Adrenal gland (tissue), 12 donors: ENCODE data around the gene ACTR8. TPM values are rescaled to one million over a fixed set of nuclear protein-coding genes. Genes with fewer than 3 reads are reported as not detected.

Experiments
- DNase-seq, 7 donors: peaks; one replicate each; pipeline ENCODE4 v3.0.0-alpha.2; 2019 to 2020
- H3K27ac ChIP-seq, 5 donors: fragments of 200-600 bp; sonication (generic) in 4 of 5; 1 replicate in 3 of 5; 2 replicates in 2 of 5; pipeline versions ENCODE4 v1.5.1 to v1.8.0; 2016 to 2020; ENCODE audit warnings: mild to moderate bottlenecking in 1 of 5
- H3K27me3 ChIP-seq: fragments of 200-600 bp; 2 replicates; pipeline ENCODE4 v1.8.0; 2021
- H3K36me3 ChIP-seq, 2 donors: fragments of 200-600 bp; replicated peaks in 1 of 2; 1 replicate in 1 of 2; 2 replicates in 1 of 2; pipeline versions ENCODE4 v1.5.1 to v1.8.0; 2018 to 2022
- H3K4me1 ChIP-seq, 2 donors: fragments of 200-600 bp; replicated peaks in 1 of 2; 1 replicate in 1 of 2; 2 replicates in 1 of 2; pipeline versions ENCODE4 v1.5.1 to v1.8.0; 2018 to 2021
- H3K4me3 ChIP-seq, 4 donors: fragments of 200-600 bp; sonication (generic) in 3 of 4; one replicate each; pipeline ENCODE4 v1.5.1; 2016 to 2018
- H3K9me3 ChIP-seq, 3 donors: fragments of 200-600 bp; sonication (generic) in 1 of 3; replicated peaks in 1 of 3; 1 replicate in 2 of 3; 2 replicates in 1 of 3; pipeline versions ENCODE4 v1.5.1 to v1.8.0; 2016 to 2021
- CTCF ChIP-seq, 6 experiments: fragments of 450-650 bp in 4 of 6; fragments of 200-600 bp in 2 of 6; sonication (generic) in 1 of 6; IDR thresholded peaks; 1 replicate in 5 of 6; 2 replicates in 1 of 6; pipeline versions ENCODE4 v1.5.1 to v1.8.0; 2016 to 2021; ENCODE audit warnings: antibody characterized with exemption in 6 of 6, mild to moderate bottlenecking in 2 of 6, moderate library complexity in 1 of 6
- POLR2A ChIP-seq, 2 donors: fragments of 450-650 bp; IDR thresholded peaks; one replicate each; pipeline ENCODE4 v1.6.1; 2017; ENCODE audit warnings: antibody characterized with exemption in 2 of 2, mild to moderate bottlenecking in 2 of 2, moderate library complexity in 1 of 2
- WGBS, 4 donors: extraction: QIAGEN DNeasy Blood & Tissue Kit in 2 of 4; methylation state at CpG; one replicate each; pipeline versions ENCODE4 v1.1.5 to v1.1.7; 2013 to 2017; 5-methylcytosine and 5-hydroxymethylcytosine counted together
- intact Hi-C, 2 donors: fragments of 100-400 bp; cut with DNase I; formaldehyde crosslinking; loops; one replicate each; pipeline versions ENCODE4 v1.14.1 to v1.15.0; 2022 to 2023
- polyA plus RNA-seq, 3 donors: library from polyadenylated mRNA; stranded (reverse); fragments of 200-250 nt in 2 of 3; fragments of 350-450 nt in 1 of 3; fragmentation: Illumina TruSeq in 1 of 3; extraction: RNeasy Lipid Tissue Mini Kit (QIAGEN cat#74804) in 1 of 3; gene quantifications; one replicate each; pipeline ENCODE4 v1.2.3, GENCODE V29; 2013 to 2014
- total RNA-seq, 9 donors: library from RNA; depleted of rRNA in 4 of 9; stranded (reverse); fragments of >200 nt in 4 of 9; fragments of 120-200 nt in 1 of 9; fragmentation: NEBNext Ultra II Directional in 1 of 9; extraction: Animal tissue kit (Norgen Biotek cat#: 25700) in 1 of 9; gene quantifications; one replicate each; pipeline versions ENCODE4 v1.1.0 to v1.2.4, GENCODE V29; 2013 to 2023
- donor health status: healthy with polysubstance abuse.
- donor health status: Bipolar disorder and iron deficiency.
- donor health status: DM: yes; HTN: yes; CAD: no.
- donor health status: DM: no; HTN: no; CAD: no.
- donor health status: DM: no; HTN: no; CAD: no.
- donor health status: DM: yes; HTN: yes; CAD: no.

Gene ACTR8
- total and polyA plus RNA-seq, 12 donors = 5.8 to 42.2 (median 21.1) TPM

- TF ChIP-seq CTCF (IDR thresholded peaks at IDR 0.05) (no peak), POLR2A (IDR thresholded peaks at IDR 0.05) (peak in 1 of 2 donors; percentile 53)
- Histone ChIP-seq H3K4me1 (peaks cover 7 to 13% of the 10 kb centered on the region in 2 donors), H3K27me3 (no peaks in the 10 kb centered on the region), H3K36me3 (no peaks in the 10 kb centered on the region), H3K27ac (peak within 1 kb of the TSS in 3 of 5 donors; percentile 69 to 78 (median 73)), H3K9me3 (no peaks in the 10 kb centered on the region), H3K4me3 (peak within 1 kb of the TSS; percentile 20 to 90 (median 38))
- peak; percentile 56 to 74 (median 66) for DNase-seq
- intact Hi-C loops = no loop called here
- WGBS, 4 donors = 2 to 11% (median 4%) methylated on average over 22 to 91 of the region's 91 CpGs
Observed at GRCh38 chr3:53846134-53846850, 35.7 kb downstream of the ACTR8 start, which contains the start of the genes CHDH and IL17RB. CHDH (minus strand) TSS chr3:53846419; CDS start chr3:53824008, 22,411 bp downstream. IL17RB (plus strand) TSS chr3:53846568; CDS start chr3:53846589, 21 bp downstream.

- intact Hi-C loops = no loop called here
- H3K36me3 ChIP-seq = no peaks in the 10 kb centered on the region
- peak in 1 of 6 experiments; percentile 3 for TF ChIP-seq CTCF (IDR thresholded peaks at IDR 0.05)
- no peak for TF ChIP-seq POLR2A (IDR thresholded peaks at IDR 0.05)
- peak overlapping the region in 3 of 5 donors; percentile 69 to 78 (median 73) for H3K27ac ChIP-seq
- no peak for DNase-seq
- H3K27me3 ChIP-seq = no peaks in the 10 kb centered on the region
- H3K4me3 ChIP-seq = peak overlapping the region; percentile 20 to 90 (median 38)
- H3K4me1 ChIP-seq = peaks cover 7 to 13% of the 10 kb centered on the region in 2 donors
- no peaks in the 10 kb centered on the region for H3K9me3 ChIP-seq
- 0 to 1% (median 1%) methylated on average over 4 to 34 of the region's 34 CpGs; no CpG with 5 or more reads in 1 of the 4 donors for WGBS, 4 donors
Observed at GRCh38 chr3:53845881-53846133, 36.1 kb downstream of the ACTR8 start.

GRCh38 chr3:53845103-53845880 lies 36.7 kb downstream of the ACTR8 start:
- Histone ChIP-seq H3K27ac (peak overlapping the region in 3 of 5 donors; percentile 69 to 78 (median 73)), H3K4me3 (peak overlapping the region in 2 of 4 donors; percentile 55 to 90), H3K9me3 (no peaks in the 10 kb centered on the region), H3K36me3 (no peaks in the 10 kb centered on the region), H3K27me3 (no peaks in the 10 kb centered on the region), H3K4me1 (peaks cover 7 to 13% of the 10 kb centered on the region in 2 donors)
- 20 to 24% (median 22%) methylated on average over 11 to 25 of the region's 25 CpGs for WGBS, 4 donors
- DNase-seq = peak; percentile 49 to 78 (median 67)
- TF ChIP-seq POLR2A (IDR thresholded peaks at IDR 0.05) (no peak), CTCF (IDR thresholded peaks at IDR 0.05) (peak in 4 of 6 experiments; percentile 8 to 31 (median 22))
- intact Hi-C loops = no loop called here
